HG03064 (cell line): ENCODE results near the gene PIANP.
"Not testable (repeated sequence)": the region's sequence is repeated elsewhere in the genome, so short reads cannot be mapped to it uniquely, and the experiment has no call there.

Source experiments
- ATAC-seq: cut with Tn5 transposase; IDR thresholded peaks from one replicate; pipeline ENCODE4 v1.9.1; 2021; ENCODE audit warnings: low read depth; ENCODE audit not compliant: unreplicated experiment

The PIANP gene

DNA sequence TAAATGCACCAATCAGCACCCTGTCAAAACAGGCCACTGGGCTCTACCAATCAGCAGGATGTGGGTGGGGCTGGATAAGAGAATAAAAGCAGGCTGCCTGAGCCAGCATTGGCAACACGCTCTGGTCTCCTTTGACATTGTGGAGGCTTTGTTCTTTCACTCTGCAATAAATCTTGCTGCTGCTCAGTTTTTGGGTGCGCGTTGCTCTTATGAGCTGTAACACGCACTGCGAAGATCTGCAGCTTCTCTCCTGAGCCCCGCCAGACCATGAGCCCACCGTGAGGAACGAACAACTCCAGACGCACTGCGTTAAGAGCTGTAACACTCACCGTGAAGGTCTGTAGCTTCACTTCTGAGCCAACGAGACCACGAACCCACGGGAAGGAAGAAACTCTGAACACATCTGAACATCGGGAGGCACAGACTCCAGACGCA lies 8.4 kb upstream of the PIANP start:
- ATAC-seq: no peak

GRCh38 chr12:6708351-6708750 lies 7.7 kb upstream of the PIANP start:
- ATAC-seq: not testable (repeated sequence)

DNA sequence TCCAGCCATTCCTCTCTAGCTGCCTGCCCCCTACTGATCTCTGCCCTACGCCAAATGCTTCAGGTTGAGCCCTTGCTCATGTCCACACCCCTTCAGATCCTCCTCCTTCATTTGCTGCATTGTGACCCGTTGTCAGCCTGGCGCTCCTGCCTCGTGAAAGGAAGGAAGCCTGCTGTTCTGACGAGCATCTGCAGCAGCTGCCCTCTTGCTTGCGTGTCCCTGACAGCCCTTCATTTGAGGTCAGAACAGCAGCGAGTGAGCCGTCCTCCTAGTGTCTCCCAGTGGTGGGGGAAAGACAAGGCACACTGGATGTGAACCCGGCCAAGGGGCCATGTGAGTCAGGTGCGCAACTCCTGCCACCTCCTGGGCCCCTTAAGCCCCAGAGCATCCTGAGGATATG lies 3.0 kb upstream of the PIANP start:
- ATAC-seq: no peak

DNA sequence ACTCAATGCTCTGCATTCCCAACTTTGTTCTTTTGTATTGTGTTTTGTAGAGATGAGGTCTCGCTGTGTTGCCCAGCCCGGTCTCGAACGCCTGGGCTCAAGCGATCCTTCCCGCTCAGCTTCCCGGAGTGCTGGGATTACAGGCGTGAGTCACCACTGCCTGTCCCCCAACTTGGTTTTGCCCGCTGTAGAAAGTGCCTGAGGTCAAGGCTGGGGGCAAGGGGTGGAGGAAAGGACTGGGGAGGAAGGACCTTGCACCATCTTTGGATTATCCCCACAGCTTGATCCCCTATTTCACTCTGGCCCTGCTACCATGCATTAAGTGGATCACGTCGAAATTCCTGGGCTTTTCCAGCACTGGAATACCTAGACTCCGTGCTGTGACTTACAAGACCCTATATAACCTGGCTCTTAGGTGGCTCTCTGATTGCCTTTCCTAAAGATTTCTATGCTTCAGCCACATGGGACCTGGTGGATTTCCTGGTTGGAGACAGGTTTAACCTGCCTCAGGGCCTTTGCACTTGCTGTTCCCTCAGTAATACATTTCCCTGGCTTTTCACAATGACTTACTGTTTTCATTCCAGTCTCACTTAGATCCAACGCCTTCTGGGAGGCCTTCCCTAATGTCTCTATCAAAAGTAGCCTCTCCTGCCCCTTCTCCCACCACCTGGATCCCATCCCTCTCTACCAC lies 608 bp upstream of the PIANP start:
- no peak for ATAC-seq

- ATAC-seq: no peak
Observed at GRCh38 chr12:6699989-6700645, 498 bp downstream of the PIANP start.

DNA sequence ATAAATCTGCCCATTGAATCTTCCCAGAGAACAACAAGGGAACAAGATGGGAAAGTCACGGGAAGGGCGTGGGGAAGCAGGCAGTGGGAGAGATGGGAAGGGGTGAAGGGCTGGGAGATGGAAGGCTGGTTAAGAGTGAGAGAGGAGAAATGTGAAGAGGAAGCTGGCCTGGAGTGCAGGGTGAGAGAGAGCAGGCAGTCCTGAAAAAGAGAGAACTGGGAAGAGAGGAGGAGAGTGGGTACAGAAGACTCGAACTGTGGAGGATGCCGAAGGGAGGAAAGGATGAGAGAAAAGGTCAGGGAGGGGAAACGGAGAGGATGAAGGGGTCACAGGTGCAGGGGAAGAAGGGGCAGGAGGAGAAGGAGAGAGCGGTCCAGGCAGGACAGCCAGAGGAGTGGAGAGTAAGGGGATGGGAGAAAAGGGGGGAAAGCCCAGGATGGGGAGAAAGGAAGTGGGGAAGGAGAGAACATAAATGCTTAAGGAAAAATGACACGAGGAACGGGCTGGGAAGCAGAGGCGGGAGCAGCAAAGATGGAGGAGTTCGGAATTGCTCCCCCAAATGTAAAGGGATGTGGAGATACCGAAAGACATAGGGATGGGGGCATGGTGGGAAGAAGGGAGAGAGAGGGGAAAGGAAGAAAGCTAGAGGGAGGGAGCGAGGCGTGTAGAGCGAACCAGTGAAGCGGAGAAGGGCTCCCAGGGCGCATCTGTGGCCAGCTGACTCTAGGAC lies 1.2 kb downstream of the PIANP start:
- ATAC-seq: no peak

DNA sequence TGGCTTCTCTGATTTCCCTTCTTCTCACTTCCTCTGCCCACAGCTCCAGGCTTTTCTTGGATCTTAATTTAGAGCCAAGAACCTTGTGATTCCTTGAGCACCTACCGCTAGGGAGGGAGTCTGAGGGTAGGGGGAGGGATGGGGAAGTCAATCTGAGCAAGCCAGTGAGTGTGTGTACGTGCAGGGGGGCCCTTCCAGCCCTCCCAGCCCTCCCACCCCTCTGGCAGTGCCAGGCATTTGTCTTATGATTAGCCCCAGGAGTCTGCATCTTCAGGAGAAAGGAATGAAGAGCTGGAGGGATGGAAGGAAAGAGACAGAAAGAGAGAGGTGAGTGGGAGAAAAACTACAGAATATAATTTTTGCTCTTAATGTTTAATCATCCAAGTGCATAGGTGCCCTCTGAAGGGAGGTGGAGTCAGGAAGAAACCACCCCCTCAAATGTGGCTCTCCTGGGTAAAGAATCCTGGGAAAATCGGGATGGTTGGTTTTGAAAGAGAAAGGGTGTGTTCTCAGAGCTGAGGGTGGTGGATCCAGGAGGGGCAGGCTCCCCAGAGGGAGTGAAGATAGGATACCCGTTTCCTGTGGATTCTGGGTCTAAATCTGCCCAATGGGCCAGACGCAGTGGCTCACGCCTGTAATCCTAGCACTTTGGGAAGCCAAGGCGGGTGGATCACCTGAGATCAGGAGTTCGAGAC lies 2.1 kb downstream of the PIANP start:
- no peak for ATAC-seq

DNA sequence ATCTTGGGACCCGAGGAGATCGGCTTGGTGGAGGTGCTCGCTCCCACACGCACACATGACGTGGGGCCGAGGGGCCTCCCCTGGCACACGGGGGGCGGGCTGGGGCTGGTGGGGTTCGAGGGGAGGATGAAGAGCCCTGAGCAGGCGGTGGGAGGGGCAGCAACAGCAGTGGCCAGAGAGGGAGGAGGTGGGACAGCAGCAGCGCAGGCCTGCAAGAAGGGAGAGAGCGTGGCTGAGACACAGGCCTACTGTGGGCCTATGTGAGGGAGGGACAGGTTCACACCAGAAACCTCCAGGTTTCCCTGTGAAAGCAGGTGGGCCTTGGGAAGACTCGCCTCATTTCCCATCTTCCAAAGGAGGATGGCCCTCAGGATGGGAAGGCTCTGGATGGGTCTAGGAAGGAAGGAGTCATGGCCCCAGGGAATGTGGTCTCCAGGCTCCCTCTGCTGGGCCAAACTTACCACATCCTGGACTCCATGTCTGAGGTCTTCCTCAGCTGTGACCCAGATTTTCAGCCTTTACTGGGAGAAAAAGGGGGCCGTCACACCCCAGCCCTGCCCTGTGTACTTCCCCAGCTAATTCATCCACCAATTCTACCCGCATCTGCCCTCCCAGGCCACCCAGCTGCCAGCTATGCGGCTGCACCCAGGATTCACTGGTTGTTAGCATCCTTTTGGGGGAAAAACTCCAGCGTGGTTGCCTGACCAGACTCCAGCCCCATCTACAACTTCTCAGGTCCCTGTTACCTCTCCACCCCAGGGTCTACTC lies 2.8 kb downstream of the PIANP start:
- ATAC-seq: no peak

DNA sequence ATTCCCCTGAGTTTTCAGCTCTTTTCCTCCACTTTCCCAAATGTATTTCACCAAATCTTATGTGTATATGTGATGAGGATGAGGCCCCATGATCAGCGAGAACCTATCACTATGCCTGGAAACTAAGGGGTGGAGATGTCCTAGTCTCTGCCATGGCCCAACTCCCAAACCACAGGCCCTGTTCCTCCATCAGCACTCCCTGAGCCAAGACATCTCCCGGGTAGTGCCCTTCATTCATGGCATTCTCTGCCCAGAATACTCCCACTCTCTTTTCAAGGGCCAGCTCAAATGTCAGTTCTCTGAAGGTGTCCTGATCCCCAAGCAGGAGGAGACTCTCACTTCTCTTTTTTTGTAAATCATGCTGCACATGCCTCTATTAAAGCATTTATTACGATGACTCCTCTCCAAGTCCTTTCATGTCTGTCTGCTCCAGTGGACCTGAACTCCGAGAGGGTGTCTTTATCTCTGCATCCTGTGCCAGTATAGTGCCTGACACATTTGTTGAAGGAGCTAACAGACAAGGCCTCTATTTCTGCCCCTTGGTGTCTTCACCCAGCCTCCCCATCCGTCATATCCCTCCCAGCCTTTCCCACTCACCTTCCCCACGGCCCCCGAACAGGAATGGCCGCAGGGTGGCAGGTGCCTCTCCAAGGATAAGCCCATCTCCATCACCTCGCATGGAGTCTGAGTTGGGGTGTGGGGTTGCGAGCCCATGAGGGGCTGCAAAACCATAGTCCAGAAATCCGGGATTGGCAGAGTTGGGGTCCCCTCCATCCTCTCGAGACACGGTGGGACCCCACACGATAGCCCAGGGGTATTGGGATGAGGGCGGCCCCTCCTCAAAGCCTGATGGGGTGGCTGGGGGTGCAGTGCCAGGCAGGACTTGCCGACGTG lies 3.7 kb downstream of the PIANP start:
- ATAC-seq: no peak

DNA sequence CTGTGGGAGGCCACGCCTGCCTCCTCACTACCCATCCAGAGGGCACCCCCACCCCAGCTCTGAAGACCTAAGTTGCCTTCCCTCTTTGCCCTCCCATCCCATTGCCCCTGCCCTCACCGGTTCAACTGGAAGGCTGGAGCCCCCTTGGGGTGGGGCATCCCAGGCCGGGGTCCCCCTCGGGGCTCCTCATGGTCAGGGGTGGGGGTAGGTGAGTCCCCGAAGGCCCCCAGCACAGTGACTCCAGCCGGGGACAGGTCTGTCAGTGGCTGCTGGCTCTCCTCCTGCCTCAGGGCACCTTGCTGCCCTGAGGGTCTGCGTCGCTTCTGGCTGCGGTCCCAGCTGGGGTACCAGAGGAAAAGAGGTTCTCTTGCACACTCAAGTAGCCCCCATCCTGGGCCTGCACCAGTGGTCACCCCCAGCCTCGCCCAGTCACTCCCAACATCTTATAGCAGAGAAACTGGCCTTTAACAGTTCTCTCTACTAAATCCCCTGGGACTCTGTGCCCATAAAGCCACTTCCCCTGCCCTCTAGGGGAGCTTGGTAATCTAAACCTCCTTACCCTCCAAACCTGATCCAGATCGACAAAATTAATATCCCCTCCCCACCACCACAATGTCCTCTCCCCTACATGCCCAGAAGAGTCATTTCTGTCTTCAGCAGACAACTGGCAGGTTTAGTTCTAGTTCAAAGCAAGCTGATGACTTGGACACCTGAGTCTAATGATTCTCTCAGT lies 5.1 kb downstream of the PIANP start:
- ATAC-seq: no peak

DNA sequence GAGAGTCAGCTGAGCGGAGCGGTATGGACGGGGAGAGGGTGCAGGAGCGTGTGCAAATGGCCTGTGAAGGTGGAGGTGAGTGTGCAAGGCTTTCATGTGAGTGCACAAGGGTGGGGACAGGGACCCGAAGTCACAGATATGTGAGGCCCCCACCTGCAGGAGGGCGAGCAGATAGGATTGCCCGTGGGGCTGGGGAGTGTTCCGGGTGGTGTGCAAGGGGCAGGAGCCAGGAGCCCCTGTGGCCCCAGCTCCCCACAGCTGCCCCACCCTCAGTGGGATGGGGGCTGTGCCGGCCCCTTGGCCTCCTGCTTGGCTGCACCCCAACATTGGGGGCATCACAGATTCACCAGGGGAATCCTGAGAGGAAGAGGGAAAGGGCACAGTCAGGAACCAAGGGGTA lies 5.9 kb downstream of the PIANP start:
- ATAC-seq: no peak

DNA sequence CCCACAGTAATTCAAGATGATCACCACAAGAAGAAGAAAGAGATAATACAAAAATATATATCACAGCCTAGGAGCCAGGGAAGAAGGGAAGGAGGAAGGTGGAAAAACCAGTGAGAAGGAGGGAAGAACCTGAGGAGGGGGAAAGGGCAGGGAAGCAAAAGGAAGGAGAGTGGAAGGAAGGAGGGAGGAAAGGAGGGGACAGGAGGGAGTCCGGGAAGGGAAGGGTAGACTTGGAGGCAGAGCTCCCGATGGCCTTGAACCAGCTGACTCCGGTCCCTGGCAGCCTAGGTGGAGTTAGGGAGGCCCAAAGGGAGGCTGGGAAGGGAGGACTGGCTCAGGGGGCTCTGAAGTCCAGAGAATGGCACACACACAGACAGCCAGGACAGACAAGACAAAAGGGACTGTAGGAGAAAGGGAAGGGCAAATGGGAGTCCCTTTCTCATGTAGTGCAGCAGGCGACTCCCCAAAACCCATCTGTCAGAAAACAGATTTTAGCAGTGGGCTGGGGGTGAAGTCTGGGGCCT lies 6.7 kb downstream of the PIANP start:
- no peak for ATAC-seq

GRCh38 chr12:6692888-6693287 lies 7.7 kb downstream of the PIANP start:
- no peak for ATAC-seq

DNA sequence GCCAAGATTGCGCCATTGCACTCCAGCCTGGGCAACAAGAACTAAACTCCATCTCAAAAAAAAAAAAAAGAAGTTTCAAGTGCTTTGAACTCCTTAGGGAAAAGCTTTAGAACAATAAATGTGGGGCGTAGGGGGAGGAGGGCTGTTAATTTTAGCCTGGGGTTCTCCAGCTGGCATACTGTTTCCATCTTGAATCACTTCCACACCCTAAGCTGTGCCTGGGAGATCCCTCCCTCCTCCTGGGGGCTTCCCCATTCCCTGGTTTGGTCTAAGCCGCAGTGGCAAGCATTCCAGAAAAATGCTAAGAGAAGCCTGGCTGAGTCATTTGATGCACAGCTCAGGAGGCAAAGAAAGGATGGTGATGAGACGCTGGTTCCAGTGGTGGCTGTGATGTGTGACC lies 9.1 kb downstream of the PIANP start:
- ATAC-seq: no peak

DNA sequence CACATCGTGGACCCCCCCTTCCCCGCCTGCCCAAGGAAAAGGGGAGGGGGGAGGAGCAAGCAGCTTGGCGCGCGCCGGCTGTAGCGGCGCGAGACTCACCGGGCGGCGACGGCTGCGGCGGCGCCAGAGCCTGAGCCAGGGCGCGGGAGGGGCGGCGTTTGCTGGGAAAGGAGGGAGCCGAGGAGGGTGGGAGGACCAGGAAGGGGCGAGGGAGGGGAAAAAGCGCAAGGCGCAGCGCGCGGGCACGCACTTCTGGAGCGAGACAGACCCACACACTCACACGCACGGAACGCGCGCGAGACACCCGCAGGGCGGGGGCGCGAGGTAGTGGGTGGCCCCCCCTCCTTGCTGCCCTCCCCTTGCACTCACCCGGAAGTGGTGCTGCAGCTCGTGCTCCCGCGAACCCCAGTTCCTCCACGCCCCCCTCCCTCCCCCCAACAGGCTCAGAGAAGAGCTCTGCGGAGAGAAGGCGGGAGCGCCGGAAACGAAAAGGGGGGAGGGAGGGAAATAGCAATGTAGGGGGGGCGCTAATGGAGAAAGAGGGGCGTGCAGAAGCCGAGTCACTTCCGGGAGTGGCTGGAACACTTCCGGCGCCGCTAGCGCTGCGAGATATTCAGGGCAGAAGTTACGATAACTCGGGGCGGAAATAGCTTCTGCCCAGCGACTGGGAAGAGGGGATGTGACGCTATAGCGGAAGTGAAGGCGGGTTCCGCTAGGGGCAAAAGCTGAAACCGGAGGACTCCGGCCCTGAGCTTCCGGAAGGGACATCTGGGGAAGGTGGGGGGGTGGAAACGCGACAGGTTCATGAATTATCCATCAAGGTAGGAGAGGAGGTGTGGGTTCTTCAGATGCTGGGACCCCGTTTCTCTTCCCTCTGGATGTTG lies 11.4 kb downstream of the PIANP start, which contains the start of gene ZNF384:
ZNF384 (minus strand) TSS at position 377 of the 884 bp plus-strand sequence. CDS start 9,855 bp downstream, outside the sequence.
- ATAC-seq: peak; percentile 66

DNA sequence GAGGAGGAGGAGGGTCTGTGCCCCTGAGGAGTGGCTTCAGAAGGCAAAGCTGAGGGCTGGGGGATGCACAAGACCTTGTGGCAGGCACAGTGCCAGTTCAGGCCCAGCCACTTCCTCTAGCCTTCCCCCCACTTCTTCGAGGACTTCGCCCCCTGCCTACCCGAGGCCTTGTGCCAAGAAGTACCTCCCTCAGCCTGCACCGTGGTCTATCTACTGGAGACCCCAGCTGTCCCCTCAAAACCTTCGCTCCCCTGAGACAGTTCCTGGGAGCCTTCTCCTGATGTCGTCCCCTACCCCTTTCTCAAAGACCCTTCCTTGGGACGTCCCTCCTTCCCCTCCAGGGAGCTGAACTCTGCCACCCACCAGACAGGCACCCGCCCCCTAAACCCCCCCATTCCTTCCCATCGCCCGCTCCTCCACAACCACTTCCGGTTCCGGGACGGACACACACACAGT lies 12.0 kb downstream of the PIANP start:
- ATAC-seq: no peak

- ATAC-seq: no peak
Observed at GRCh38 chr12:6685814-6686213, 14.8 kb downstream of the PIANP start.
